HG03097 (cell line): Measurements from ENCODE around the gene KRTAP12-1.

Source experiments
- ATAC-seq: cut with Tn5 transposase; IDR thresholded peaks from one replicate; pipeline ENCODE4 v1.9.1; 2021; ENCODE audit not compliant: unreplicated experiment, low FRiP score

Gene KRTAP12-1, protein sequence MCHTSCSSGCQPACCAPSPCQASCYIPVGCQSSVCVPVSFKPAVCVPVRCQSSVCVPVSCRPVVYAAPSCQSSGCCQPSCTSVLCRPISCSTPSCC

GRCh38 chr21:44681861-44682579 is at the start of gene KRTAP12-1:
KRTAP12-1 (minus strand) TSS chr21:44682163; CDS start chr21:44682123, 40 bp downstream.
- ATAC-seq, result no peak

GRCh38 chr21:44730951-44731579 is 49.1 kb upstream of the KRTAP12-1 start:
- ATAC-seq, result no peak

DNA sequence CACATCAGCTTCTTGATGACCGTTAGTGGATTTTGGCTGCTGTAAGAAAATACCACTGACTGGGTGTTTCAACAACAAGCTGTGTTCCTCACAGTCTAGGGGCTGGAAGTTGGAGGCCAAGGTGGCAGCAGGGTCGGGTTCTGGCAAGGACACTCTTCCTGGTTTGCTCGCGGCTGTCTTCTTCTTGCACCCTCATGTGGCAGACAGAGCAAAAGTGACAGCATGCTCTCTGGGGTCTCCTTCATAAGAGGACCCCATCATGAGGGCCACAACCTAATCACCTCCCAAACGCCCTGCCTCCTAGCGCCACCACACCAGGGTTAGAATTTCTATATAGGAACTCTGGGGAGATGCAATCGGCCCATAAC is 48.0 kb upstream of the KRTAP12-1 start:
- no peak for ATAC-seq

GRCh38 chr21:44729336-44730027 is 47.5 kb upstream of the KRTAP12-1 start:
- no peak for ATAC-seq

- ATAC-seq, result no peak
Observed at GRCh38 chr21:44728716-44729115, 46.8 kb upstream of the KRTAP12-1 start.

- no peak for ATAC-seq
Observed at GRCh38 chr21:44727757-44728156, 45.8 kb upstream of the KRTAP12-1 start.

- no peak for ATAC-seq
Observed at GRCh38 chr21:44727321-44727720, 45.4 kb upstream of the KRTAP12-1 start.

GRCh38 chr21:44726826-44727225 is 44.9 kb upstream of the KRTAP12-1 start:
- ATAC-seq, result no peak

- no peak for ATAC-seq
Observed at GRCh38 chr21:44724926-44725325, 43.0 kb upstream of the KRTAP12-1 start.

DNA sequence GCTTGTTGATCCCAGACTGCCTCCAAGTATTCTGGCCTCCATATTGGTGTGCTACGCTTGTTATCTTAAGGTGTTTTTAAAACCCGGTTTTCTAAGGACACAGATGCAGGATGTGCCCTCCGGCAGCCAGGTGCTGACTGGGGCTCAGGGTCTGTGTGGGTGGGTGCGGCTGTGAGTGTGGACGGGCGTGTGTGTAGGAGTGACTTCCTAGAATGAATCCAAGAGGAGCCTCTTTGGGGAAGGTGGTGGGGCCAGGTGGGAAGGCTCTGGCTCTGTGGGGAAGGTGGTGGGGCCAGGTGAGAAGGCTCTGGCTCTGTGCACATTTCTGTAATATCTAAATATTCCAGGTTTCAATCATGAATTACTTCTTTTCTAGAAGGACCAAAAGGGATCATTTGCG is 42.2 kb upstream of the KRTAP12-1 start:
- ATAC-seq, result no peak

GRCh38 chr21:44723177-44724131 is 41.5 kb upstream of the KRTAP12-1 start:
- no peak for ATAC-seq

DNA sequence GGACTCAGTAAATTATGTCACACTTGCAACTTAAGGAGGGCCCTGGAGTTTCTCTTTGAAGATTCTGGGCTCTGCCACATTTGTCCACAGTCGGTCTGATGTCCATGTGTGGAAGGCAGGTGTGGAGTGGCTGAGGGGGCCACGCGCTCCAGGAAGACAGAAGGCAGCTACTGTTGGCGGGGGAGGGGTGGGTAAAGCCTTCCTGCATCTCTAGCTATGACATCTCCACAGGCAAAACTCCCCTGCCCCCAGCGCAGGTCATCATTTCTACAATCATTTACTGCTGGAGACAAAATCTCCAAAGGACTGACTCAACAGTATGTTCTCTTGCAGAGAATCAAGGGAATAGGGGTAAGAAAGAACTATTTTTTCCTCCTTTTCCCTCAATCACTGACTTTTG is 40.8 kb upstream of the KRTAP12-1 start:
- ATAC-seq, result no peak

DNA sequence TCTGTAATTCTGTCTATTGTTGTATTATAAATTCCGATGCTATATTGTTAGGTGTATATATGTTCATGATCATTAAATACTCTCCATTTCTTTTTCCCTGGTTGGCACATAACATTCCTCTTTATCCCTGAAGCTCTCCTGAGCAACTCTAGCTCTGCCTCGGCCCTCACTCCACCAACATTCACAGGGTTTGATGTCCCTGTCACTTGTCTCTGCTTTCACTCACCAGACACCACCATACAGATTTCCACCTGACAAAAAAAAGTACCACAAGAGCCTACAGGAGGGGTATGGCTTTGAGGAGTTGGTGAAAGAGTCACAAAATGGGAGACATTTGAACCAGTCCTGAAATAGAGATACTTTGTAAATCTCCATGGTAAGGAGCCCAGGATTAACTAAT is 38.2 kb upstream of the KRTAP12-1 start:
- ATAC-seq, result no peak

- no peak for ATAC-seq
Observed at GRCh38 chr21:44718571-44718970, 36.6 kb upstream of the KRTAP12-1 start.

DNA sequence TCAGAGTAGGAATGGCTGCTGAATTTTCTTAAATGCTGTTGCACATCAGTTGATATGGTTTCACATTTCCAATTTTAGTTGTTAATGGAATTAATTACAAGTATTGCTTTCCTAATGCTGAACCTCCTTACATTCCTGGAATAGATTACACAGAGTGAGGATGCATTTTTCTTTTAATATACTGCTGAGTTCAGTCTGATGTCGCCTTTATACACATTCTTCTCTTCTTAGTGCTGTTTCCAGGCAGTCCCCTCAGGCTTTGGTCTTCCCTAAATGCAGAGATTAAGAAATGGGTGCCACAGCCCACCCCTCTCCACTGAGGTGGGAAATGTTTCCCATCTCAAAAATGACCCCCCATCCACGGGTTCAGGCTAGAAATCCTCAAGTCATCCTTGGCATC is 36.1 kb upstream of the KRTAP12-1 start:
- no peak for ATAC-seq

DNA sequence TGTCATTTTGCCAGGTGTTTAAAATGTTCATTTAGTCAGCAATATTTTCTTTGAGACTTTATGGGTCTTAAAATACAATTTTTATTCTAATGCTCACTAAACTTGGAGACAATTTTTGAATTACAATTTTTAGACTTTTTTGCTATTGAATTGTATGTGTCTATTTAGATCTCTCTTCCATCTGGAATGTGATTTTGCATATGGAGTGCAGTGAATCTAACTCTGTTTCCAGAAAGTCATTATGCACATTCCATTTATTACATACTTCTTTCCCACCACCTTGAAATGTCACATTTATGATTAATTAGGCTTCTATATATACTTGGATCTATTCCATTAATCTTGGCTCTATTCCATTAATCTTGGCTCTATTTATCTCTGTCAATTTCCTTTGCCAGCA is 35.0 kb upstream of the KRTAP12-1 start:
- ATAC-seq, result no peak

DNA sequence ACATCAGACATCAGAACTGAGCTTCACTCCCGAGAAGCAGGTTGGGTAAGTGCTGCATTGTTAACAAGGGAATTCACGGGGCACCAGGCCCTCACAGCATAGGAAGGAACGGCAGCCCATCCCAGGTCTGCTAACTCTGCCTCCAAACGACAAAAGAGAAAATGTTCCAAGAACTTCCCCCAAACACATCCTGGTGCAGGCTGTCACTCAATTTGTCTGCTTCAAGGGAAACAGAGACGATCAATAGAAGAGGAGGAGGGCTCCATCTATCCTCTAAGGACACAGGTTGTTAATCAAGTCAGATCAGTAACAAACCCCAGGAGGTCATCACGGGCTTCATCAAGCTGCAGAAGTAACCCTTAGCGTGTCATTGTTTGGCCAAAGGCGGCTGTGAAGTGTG is 32.9 kb upstream of the KRTAP12-1 start:
- no peak for ATAC-seq

GRCh38 chr21:44713846-44714245 is 31.9 kb upstream of the KRTAP12-1 start:
- ATAC-seq, result no peak

- no peak for ATAC-seq
Observed at GRCh38 chr21:44713130-44713529, 31.2 kb upstream of the KRTAP12-1 start.

GRCh38 chr21:44712203-44713028 is 30.5 kb upstream of the KRTAP12-1 start:
- ATAC-seq, result no peak
